ENCODE data around the gene CACNA2D4.

The CACNA2D4 gene

DNA sequence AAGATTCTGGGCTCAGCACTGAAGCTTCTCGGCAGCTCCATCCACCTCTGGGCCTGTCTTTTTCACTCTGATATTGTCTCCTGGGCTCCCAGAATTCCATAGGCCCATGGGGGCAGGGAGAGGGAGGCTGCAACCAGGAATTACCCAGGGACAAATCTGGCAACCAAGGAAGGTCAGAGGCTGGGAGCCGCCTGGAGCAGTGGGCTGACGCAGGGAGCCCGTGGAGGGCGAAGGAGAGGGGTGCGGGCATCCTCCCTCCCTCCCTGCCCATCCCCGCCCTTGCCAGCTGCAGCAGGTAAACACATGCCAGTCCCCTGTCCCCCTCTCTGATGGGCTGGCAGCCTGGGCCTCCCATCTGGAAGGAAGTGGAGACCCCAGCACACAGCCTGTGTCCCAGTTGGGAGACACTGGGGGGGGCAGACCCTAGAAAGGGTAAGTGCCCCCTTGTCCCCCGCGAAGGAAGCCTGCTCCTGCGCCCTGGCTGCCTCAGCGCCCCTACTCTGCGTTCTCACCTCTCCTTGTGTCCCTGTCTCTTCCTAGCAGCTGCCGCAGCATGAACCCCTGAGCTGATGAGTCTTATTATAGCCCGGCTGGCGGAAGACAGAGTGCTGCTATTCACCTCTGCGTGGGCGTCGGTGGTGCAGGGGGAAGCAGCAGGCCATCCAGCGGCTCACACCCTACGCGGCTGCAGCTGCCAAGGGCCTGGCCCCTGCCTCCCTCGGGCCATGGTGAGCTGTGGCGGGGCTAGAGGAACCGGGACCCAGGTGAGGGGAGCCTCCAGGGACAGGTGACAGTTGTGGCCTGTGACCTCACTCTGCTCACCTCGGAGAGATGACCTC, 91.4 kb downstream of the CACNA2D4 start:
- WGBS, 2 experiments = 84 to 86% methylated on average over 25 of the region's 25 CpGs
- H3K27me3 ChIP-seq (ENCODE audit: control insufficient read depth, insufficient read depth, low read length, poor library complexity, severe bottlenecking) = peaks cover 33% of the 10 kb centered on the region
- H3K4me3 ChIP-seq (ENCODE audit: insufficient read depth, low read depth, low read length) = no peak overlapping the region

DNA sequence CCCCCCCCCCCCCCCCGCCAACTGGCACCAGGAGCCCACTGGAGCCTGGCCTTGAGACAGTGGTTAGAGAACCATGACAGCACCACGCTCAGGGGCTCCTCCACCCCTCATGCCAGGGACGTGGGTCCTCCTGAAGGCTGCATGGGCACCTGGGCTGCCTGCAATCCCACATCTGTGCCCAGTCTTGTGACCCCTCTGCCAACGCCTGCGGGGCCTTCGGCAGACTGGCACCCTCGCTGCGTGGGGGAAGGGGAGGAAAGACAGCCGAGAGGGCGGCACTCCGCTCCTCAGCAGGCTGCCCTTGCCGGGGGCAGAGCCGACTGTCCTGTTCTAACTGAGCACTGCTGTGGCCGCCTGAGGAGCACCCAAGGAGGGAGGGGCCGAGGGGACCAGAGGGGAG, 92.1 kb downstream of the CACNA2D4 start:
- Histone ChIP-seq H3K9me3 (ENCODE audit: control insufficient read depth, low read length) (no peaks in the 10 kb centered on the region), H3K4me3 (ENCODE audit: insufficient read depth, low read depth, low read length) (no peak overlapping the region), H3K4me1 (ENCODE audit: control insufficient read depth, insufficient read depth, low read length) (peaks cover 11% of the 10 kb centered on the region), H3K27ac (ENCODE audit: insufficient read depth, low read depth, low read length, poor library complexity, severe bottlenecking) (no peak overlapping the region), H3K27me3 (ENCODE audit: control insufficient read depth, insufficient read depth, low read length, poor library complexity, severe bottlenecking) (peaks cover 33% of the 10 kb centered on the region), H3K36me3 (ENCODE audit: control insufficient read depth, insufficient read depth, low read length) (no peaks in the 10 kb centered on the region)
- WGBS, 2 experiments = 83 to 85% methylated on average over 15 of the region's 15 CpGs

More for the DNA sequence above, 91.4 kb downstream of the CACNA2D4 start:
- Histone ChIP-seq H3K36me3 (ENCODE audit: control insufficient read depth, insufficient read depth, low read length) (no peaks in the 10 kb centered on the region), H3K9me3 (ENCODE audit: control insufficient read depth, low read length) (no peaks in the 10 kb centered on the region), H3K27ac (ENCODE audit: insufficient read depth, low read depth, low read length, poor library complexity, severe bottlenecking) (no peak overlapping the region), H3K4me1 (ENCODE audit: control insufficient read depth, insufficient read depth, low read length) (peaks cover 6% of the 10 kb centered on the region)

DNA sequence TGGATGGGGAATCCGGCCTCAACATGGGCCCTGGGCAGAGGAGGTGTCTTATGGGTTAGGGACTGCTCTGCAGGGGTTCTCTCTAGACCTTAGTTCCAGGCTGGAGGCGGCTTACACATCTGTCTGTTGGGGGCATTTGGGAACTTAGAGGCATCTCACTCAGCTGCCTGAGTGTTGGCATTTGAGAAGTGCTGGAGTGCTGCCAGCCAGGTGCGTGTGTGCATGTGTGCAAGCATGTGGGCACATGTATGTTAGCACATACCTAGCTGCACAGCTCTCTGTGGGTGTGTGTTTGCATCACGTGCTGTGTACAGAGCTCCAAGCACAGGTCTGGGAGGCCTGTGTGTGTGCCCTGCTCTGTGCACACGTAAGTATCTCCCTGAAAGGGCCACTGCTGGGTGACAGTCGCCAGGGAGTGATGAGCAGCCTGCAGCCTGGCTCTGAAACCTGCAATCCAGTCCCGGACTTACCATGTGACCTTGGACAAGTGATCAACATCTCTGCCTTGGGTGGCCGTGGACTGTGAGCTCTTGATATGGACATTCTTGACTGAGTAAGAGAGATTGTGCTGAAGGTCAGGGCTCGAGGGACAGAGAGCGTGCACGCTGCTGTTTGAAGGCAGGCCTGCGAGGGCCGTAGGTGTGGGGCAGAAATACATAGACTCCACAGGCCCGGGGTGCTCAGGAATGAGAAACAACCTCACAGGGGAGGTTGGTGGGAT, 92.9 kb downstream of the CACNA2D4 start:
- 91% methylated on average over 14 of the region's 14 CpGs for WGBS, 2 experiments
- Histone ChIP-seq H3K36me3 (ENCODE audit: control insufficient read depth, insufficient read depth, low read length) (no peaks in the 10 kb centered on the region), H3K27me3 (ENCODE audit: control insufficient read depth, insufficient read depth, low read length, poor library complexity, severe bottlenecking) (peaks cover 33% of the 10 kb centered on the region), H3K27ac (ENCODE audit: insufficient read depth, low read depth, low read length, poor library complexity, severe bottlenecking) (no peak overlapping the region), H3K9me3 (ENCODE audit: control insufficient read depth, low read length) (no peaks in the 10 kb centered on the region), H3K4me3 (ENCODE audit: insufficient read depth, low read depth, low read length) (no peak overlapping the region), H3K4me1 (ENCODE audit: control insufficient read depth, insufficient read depth, low read length) (peaks cover 10% of the 10 kb centered on the region)

DNA sequence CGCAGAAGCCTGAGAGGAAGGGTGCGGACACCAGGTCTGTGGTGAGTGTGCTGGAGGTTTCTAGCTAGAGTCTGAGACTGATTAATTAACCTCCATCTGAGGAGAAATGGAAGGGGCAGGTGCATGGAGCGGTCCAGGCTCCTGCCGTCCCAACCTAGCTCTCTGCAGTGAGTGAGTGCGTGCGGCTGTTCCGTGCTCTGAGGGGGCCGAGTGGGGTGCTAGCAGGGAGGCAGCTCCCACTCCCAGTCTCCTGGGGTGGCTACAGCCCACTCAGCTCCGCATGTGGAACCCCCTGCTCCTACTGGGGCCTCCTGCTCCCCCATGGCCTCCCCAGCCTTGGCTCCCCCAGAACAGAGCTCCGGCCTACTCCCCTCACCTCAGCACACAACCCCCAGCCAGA, 95.2 kb downstream of the CACNA2D4 start:
- peaks cover 22% of the 10 kb centered on the region for H3K4me1 ChIP-seq (ENCODE audit: control insufficient read depth, insufficient read depth, low read length)
- H3K4me3 ChIP-seq (ENCODE audit: insufficient read depth, low read depth, low read length) = no peak overlapping the region
- no peak overlapping the region for H3K27ac ChIP-seq (ENCODE audit: insufficient read depth, low read depth, low read length, poor library complexity, severe bottlenecking)
- no peaks in the 10 kb centered on the region for H3K9me3 ChIP-seq (ENCODE audit: control insufficient read depth, low read length)
- peaks cover 44% of the 10 kb centered on the region for H3K27me3 ChIP-seq (ENCODE audit: control insufficient read depth, insufficient read depth, low read length, poor library complexity, severe bottlenecking)
- no peaks in the 10 kb centered on the region for H3K36me3 ChIP-seq (ENCODE audit: control insufficient read depth, insufficient read depth, low read length)
- 93 to 95% methylated on average over 10 of the region's 10 CpGs for WGBS, 2 experiments

DNA sequence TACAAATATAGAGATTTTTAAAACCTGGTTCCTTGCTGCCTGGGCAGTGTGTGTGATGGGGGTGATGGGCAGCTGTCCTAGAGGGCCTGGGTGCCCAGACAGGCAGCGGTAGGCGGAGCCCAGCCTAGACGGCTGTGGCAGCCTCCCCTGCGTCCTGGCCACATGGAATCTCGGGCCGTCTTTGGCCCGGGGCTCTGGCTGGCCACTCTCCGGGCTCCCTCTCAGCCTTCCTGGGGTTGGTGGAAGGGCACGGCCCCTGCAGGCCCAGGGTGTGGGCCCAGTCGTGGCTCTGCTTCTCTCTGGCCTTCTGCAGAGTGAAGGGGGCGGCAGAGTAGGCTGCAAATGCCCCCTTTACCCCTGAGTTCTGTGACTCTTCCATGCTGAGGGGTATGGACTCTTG, 95.8 kb downstream of the CACNA2D4 start:
- peaks cover 44% of the 10 kb centered on the region for H3K27me3 ChIP-seq (ENCODE audit: control insufficient read depth, insufficient read depth, low read length, poor library complexity, severe bottlenecking)
- WGBS, 2 experiments = 77 to 81% methylated on average over 11 of the region's 11 CpGs
- H3K36me3 ChIP-seq (ENCODE audit: control insufficient read depth, insufficient read depth, low read length) = no peaks in the 10 kb centered on the region
- peaks cover 22% of the 10 kb centered on the region for H3K4me1 ChIP-seq (ENCODE audit: control insufficient read depth, insufficient read depth, low read length)
- H3K9me3 ChIP-seq (ENCODE audit: control insufficient read depth, low read length) = no peaks in the 10 kb centered on the region
- no peak overlapping the region for H3K27ac ChIP-seq (ENCODE audit: insufficient read depth, low read depth, low read length, poor library complexity, severe bottlenecking)
- H3K4me3 ChIP-seq (ENCODE audit: insufficient read depth, low read depth, low read length) = no peak overlapping the region

DNA sequence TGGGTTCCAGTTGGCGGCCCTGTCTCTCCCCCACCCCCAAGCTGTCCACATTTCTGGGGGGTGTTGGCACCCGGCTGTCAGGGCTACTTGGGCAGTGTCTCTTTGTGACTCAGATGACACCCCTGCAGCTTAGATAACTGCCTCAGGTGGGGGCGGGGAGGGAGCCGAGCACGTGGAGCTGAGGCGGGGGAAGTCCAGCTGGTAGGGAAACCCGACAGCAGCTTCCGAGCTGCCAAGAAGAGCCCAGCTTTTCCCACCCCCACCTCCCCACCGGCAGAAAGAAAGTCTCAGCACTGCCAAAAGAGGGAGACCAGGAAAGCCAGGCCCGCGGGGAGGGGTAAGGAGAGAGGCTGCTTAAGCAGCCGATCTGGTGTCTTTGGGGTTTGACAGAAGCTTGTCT, 96.6 kb downstream of the CACNA2D4 start:
- H3K4me3 ChIP-seq (ENCODE audit: insufficient read depth, low read depth, low read length) = no peak overlapping the region
- H3K27ac ChIP-seq (ENCODE audit: insufficient read depth, low read depth, low read length, poor library complexity, severe bottlenecking) = no peak overlapping the region
- no peaks in the 10 kb centered on the region for H3K9me3 ChIP-seq (ENCODE audit: control insufficient read depth, low read length)
- WGBS, 2 experiments = 19 to 35% methylated on average over 9 to 12 of the region's 12 CpGs
- H3K4me1 ChIP-seq (ENCODE audit: control insufficient read depth, insufficient read depth, low read length) = peaks cover 22% of the 10 kb centered on the region
- H3K36me3 ChIP-seq (ENCODE audit: control insufficient read depth, insufficient read depth, low read length) = no peaks in the 10 kb centered on the region
- peaks cover 44% of the 10 kb centered on the region for H3K27me3 ChIP-seq (ENCODE audit: control insufficient read depth, insufficient read depth, low read length, poor library complexity, severe bottlenecking)

DNA sequence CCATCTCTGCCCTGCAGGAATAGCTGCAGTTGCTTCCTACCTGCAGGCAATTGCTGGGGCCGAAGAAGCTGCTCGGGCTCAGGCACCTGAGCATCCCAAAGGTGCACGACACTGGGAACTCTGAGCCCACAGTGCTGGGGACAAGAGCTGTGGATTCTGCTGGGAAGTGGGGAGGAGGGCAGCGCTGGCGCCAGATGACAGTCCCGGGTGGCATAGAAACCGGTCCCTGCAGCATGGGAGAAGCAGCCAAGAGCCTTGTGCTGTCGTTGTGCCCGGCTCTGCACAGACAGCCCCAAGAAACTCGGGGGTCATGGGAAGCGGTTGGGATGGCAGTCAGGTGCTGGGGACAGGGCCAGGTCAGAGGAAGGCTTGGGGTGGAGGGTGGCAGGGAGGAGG, 97.6 kb downstream of the CACNA2D4 start:
- Histone ChIP-seq H3K27ac (ENCODE audit: insufficient read depth, low read depth, low read length, poor library complexity, severe bottlenecking) (no peak overlapping the region), H3K4me1 (ENCODE audit: control insufficient read depth, insufficient read depth, low read length) (peaks cover 22% of the 10 kb centered on the region), H3K9me3 (ENCODE audit: control insufficient read depth, low read length) (no peaks in the 10 kb centered on the region), H3K27me3 (ENCODE audit: control insufficient read depth, insufficient read depth, low read length, poor library complexity, severe bottlenecking) (peaks cover 47% of the 10 kb centered on the region), H3K4me3 (ENCODE audit: insufficient read depth, low read depth, low read length) (no peak overlapping the region), H3K36me3 (ENCODE audit: control insufficient read depth, insufficient read depth, low read length) (no peaks in the 10 kb centered on the region)
- 88% methylated on average over 11 of the region's 11 CpGs for WGBS, 2 experiments

DNA sequence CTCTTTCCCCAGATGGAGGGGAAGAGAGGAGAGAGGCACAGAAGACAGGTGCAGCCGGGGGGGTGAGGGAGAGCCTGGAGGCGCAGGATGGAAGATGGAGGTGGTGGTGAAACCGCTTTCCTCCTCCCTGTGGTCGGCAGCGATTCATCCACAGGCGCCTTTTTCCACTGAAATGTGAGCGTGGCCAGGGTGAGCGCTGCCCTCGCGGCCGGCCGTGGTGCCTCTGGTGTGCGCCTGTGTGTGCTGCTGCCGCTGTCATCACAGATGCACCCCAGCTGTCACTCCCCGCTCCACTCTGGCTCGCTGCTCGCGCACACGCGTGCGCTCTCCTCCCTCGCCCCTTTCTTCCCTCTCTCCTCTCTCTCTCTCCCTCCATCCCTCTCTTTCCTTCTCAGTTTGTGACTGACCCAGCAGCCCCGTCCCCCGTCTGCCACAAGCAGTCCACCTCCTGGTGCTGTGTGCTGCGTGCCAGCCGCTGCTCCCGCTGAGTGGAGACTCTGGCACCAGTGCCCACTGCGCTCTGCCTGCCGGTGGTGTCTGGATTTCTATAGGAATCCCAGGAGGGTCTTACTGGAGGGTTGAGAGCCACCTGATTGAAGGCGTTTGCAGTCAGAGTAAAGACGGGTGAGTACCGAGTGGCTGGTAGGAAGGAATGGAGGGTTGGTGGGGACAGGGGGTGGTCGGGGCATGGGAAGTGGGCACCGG, 98.1 kb downstream of the CACNA2D4 start, which contains the start of gene LRTM2:
TSS of gene LRTM2 (plus strand) at position 375 of the 705 bp plus-strand sequence. CDS start 7,584 bp downstream, outside the sequence.
- Histone ChIP-seq H3K9me3 (ENCODE audit: control insufficient read depth, low read length) (no peaks in the 10 kb centered on the region), H3K4me1 (ENCODE audit: control insufficient read depth, insufficient read depth, low read length) (peaks cover 22% of the 10 kb centered on the region), H3K27ac (ENCODE audit: insufficient read depth, low read depth, low read length, poor library complexity, severe bottlenecking) (no peak within 1 kb of the TSS), H3K4me3 (ENCODE audit: insufficient read depth, low read depth, low read length) (no peak within 1 kb of the TSS), H3K36me3 (ENCODE audit: control insufficient read depth, insufficient read depth, low read length) (no peaks in the 10 kb centered on the region), H3K27me3 (ENCODE audit: control insufficient read depth, insufficient read depth, low read length, poor library complexity, severe bottlenecking) (peaks cover 47% of the 10 kb centered on the region)
- 23 to 27% methylated on average over 34 of the region's 34 CpGs for WGBS, 2 experiments

DNA sequence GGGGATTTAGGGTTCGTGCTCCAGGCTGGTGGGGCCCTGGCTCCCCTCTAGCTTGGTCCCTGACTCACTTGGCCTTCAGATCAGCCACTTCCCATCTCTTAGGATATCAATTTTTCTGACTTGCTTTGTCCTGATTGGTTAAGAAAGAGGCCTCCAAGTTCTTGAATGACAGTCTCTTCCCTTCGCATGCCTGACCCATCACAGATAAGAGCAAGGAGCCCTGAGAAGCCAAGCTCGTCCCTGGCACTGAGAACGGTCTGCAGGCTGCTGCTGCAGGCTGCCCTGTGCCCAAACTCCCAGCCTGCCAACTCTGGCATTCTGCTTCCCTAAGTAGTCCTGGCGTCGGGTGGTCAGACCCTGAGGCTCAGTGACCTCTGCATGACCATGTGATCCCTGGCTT, 98.9 kb downstream of the CACNA2D4 start:
- 69 to 74% methylated on average over 6 of the region's 6 CpGs for WGBS, 2 experiments
- Histone ChIP-seq H3K27ac (ENCODE audit: insufficient read depth, low read depth, low read length, poor library complexity, severe bottlenecking) (no peak overlapping the region), H3K9me3 (ENCODE audit: control insufficient read depth, low read length) (no peaks in the 10 kb centered on the region), H3K4me3 (ENCODE audit: insufficient read depth, low read depth, low read length) (no peak overlapping the region), H3K4me1 (ENCODE audit: control insufficient read depth, insufficient read depth, low read length) (peaks cover 22% of the 10 kb centered on the region), H3K36me3 (ENCODE audit: control insufficient read depth, insufficient read depth, low read length) (no peaks in the 10 kb centered on the region), H3K27me3 (ENCODE audit: control insufficient read depth, insufficient read depth, low read length, poor library complexity, severe bottlenecking) (peaks cover 47% of the 10 kb centered on the region)

DNA sequence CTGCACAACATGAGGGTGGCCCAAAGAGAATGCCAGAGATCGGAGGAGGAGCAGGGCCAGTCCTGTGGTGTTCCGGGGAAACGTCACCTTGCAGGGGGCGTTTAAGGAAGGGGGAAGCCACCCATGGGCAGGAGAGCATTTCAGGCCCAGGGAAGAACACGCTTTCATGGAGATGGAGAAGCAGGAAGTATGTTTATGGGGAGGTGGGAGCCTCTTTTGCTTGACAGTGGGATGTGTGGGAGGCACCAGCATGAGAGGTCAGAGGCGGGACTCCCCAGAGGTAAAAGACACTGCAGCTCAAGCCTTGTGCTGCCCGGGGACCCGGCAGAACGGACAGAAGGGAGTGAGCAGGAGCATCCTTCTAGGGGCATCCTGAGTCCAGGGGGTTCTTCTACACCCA, 99.4 kb downstream of the CACNA2D4 start:
- H3K4me1 ChIP-seq (ENCODE audit: control insufficient read depth, insufficient read depth, low read length) = peaks cover 22% of the 10 kb centered on the region
- H3K27ac ChIP-seq (ENCODE audit: insufficient read depth, low read depth, low read length, poor library complexity, severe bottlenecking) = no peak overlapping the region
- no peaks in the 10 kb centered on the region for H3K9me3 ChIP-seq (ENCODE audit: control insufficient read depth, low read length)
- no peaks in the 10 kb centered on the region for H3K36me3 ChIP-seq (ENCODE audit: control insufficient read depth, insufficient read depth, low read length)
- 79 to 81% methylated on average over 9 of the region's 9 CpGs for WGBS, 2 experiments
- H3K27me3 ChIP-seq (ENCODE audit: control insufficient read depth, insufficient read depth, low read length, poor library complexity, severe bottlenecking) = peaks cover 47% of the 10 kb centered on the region
- no peak overlapping the region for H3K4me3 ChIP-seq (ENCODE audit: insufficient read depth, low read depth, low read length)
